H1 (cell line): ENCODE data around the gene CCDC117. TPM values are rescaled to one million over a fixed set of nuclear protein-coding genes. Genes with fewer than 3 reads are reported as not detected.

Experiments used
- NANOG ChIP-seq: IDR thresholded peaks from 2 replicates; pipeline ENCODE4 v1.6.1; 2011; ENCODE audit warnings: low read length, low read depth, mild to moderate bottlenecking, inconsistent platforms; ENCODE audit not compliant: insufficient read depth, poor library complexity, severe bottlenecking
- TBP ChIP-seq: IDR thresholded peaks from 2 replicates; pipeline ENCODE4 v1.6.1; 2011; ENCODE audit warnings: low read depth, low read length, improper control_type of control experiment
- polyA plus RNA-seq, 7 experiments: library from polyadenylated mRNA; depleted of rRNA in 3 of 7; stranded (reverse) in 5 of 7; unstranded in 2 of 7; fragments of >200 nt in 5 of 7; fragments of 200-250 nt in 2 of 7; gene quantifications; 1 replicate in 5 of 7; 2 replicates in 1 of 7; 4 replicates in 1 of 7; pipeline versions ENCODE4 v1.2.1 to v1.2.3, GENCODE V29; 2011 to 2013; ENCODE audit warnings: missing spikeins in 2 of 7, mixed read lengths in 2 of 7
- total RNA-seq: library from RNA; stranded (reverse); fragmentation: NEBNext Ultra II Directional; extraction: Animal tissue kit (Norgen Biotek cat#: 25700); gene quantifications from 2 replicates; pipeline ENCODE4 v1.2.1, GENCODE V29; 2021

Gene CCDC117
- total and polyA plus RNA-seq, 2 of the 8 experiments (the other 6 are each of a cell fraction or from before 2014, with no cell fraction given): 9.1 to 43.1 TPM

DNA sequence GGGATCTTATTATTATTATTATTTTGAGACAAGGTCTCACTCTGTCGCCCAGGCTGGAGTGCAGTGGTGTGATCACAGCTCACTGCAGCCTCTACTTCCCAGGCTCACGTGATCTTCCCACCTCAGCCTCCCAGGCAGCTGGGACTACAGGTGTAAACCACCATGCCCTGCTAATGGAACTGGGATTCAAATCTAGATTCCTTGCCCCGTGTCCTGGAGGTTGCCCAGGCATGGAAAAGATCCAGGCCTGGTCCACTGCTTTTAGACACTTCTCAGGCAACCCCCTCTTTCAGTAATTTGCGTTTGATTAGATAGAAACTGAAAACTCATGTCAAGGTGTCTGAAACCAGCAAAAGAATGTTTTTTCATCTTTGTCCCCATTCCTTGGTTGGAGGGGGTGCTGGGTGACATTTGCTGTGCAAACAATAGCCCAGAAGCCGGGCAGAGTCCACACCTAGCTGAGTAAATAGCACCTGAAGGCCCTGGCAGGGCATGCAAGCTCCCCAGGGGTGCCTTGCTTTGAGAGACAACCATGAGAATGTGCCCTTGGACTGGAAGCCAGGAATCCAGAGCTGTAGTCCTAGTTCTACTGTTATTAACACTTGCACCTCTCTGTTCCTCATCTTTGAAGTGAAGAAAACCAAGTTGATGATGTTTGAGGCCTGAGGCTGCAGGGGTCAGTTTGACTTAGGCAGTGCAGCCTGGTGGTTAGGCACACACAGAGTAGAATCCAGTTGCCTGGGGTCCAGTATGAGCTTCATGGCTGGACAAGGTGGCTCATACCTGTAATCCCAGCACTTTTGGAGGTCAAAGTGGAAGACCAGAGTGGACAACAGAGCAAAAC lies 47.0 kb downstream of the CCDC117 start (continued):
- TF ChIP-seq TBP (no peak), NANOG (no peak)
- TF ChIP-seq, all 59 proteins: peak for 0
